GM19099 (cell line): ENCODE results near the gene IDH1.

ENCODE experiments used
- POLR2A ChIP-seq: IDR thresholded peaks from 3 replicates; pipeline ENCODE4 v1.6.1; 2011; ENCODE audit warnings: low read depth; ENCODE audit not compliant: insufficient read length; ENCODE audit errors: extremely low read depth

IDH1 gene

GRCh38 chr2:208254871-208255556, at the start of gene IDH1:
IDH1 (minus strand) TSS chr2:208255071; CDS start chr2:208251551, 3,520 bp downstream.
- TF ChIP-seq POLR2A = peak; percentile 63

- TF ChIP-seq POLR2A = no peak
These were observed 49.3 kb upstream of the IDH1 start for GRCh38 chr2:208304157-208304556.

DNA sequence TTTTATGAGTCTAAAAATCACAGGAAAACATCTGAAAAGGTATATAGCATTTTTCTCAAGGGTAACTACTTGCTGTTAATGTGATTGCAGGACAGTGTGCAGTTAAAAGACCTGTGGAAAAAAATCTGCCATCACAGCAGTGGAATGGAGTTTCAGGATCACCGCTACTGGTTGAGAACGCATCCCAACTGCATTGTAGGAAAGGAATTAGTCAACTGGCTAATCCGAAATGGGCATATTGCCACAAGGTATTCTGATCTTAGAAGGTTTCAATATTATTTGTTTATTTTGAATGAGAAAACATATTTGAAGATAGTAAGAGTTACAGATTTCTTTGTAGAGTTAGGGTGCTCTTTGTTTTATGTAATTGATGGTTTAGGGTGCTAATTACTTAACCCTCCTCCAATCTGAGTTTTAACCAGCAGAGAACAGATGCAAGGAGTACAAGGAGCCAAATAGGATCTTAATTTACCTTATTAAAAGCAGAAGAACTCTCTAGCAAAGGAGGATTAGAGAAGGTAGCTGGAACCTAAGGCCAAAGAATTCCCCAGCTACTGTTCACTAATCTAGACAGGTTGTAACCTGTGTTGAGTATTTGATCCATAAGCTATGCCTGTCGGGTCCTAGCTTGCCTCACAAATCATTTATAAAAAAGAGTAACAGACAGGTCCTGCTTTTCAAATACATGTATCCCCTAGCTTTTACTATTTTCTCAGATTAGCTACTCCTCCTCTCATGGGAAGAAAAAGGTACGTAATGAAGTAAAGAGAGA, 46.2 kb upstream of the IDH1 start:
- TF ChIP-seq POLR2A = no peak

- TF ChIP-seq POLR2A = no peak
These were observed 43.1 kb upstream of the IDH1 start for GRCh38 chr2:208297961-208298360.

- no peak for TF ChIP-seq POLR2A
These were observed 41.7 kb upstream of the IDH1 start for GRCh38 chr2:208296610-208297009.

GRCh38 chr2:208295834-208296233, 41.0 kb upstream of the IDH1 start:
- no peak for TF ChIP-seq POLR2A

DNA sequence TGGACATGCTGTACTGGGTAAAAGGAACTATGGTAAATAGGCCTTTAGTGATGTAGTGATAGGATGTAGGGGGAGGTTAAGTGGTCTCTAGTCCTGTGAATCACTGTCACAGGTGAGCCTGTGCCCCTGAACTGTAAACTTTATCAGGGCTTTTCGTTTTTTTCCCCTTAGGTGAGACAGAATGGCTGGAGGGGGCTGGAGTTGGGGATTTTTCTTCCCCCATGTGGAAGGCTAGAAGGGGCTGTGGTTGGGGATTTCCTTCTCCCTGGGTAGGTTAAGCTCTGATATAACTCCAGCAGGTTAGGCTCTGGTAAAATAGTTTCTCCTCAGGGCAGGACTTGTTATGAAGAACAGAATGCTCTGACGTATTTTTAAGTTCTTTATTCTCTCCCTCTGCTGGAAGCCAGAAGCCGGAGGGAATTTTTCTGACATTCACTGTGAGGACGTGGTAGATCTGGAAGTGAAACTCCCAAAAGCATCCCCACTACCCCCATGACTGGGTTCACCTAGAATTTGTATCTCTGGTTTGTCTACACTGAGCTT, 39.7 kb upstream of the IDH1 start:
- TF ChIP-seq POLR2A = no peak

GRCh38 chr2:208285853-208286252, 31.0 kb upstream of the IDH1 start:
- TF ChIP-seq POLR2A = no peak

GRCh38 chr2:208280933-208281332, 26.1 kb upstream of the IDH1 start:
- TF ChIP-seq POLR2A = no peak

- TF ChIP-seq POLR2A = no peak
These were observed 25.4 kb upstream of the IDH1 start for GRCh38 chr2:208280234-208280633.

- TF ChIP-seq POLR2A = no peak
These were observed 24.4 kb upstream of the IDH1 start for GRCh38 chr2:208279236-208279635.

DNA sequence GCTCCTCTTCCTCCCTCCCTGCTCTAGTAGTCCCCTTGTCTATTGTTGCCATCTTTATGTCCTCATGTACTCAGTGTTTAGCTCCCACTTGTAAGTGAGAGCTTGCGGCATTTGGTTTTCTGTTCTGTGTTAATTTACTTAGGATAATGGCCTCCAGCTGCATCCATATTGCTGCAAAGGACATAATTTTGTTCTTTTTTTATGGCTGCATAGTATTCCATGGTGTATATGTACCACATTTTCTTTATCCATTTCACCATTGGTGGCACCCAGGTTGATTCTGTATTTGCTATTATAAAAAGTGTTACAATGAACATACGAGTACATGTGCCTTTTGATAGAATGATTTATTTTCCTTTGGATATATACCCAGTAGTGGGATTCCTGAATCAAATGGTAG, 23.7 kb upstream of the IDH1 start:
- no peak for TF ChIP-seq POLR2A

DNA sequence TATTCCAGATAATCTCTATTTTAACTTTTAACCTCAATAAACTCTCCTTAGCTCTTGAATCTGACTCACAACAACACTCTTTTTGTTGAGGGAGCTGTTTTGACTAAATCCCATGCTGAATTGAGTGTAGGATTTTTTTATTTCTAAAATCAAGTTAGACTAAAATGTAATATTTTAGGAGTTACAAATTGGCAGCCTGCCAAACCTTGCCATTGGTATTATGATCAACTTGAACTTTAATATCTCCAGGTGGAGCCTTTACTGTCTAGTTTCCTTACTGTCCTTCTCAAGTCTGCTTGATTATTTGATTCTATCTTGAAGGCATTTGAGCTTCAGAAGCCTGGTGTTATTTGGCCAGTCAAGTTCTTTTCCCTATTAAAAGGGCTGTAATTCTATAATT, 19.9 kb upstream of the IDH1 start:
- no peak for TF ChIP-seq POLR2A

DNA sequence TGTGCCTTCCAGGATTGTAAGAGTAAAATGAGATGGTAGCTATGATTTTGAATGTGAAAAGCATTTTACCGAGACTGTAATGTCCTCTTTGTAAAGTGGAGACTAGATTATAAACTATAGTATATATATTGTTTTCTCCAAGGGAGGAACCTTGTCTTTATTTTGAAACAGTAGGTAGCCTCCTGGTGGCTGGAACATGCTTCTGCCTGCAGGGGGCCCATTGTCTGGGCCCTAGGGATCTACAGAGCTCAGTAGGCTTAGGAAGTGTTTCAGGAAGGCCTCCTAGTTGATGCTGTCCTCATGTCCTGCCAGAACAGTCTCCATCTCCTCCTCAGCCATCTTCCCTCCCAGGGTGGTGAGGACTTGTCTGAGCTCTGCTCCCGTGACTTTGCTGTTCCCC, 14.2 kb upstream of the IDH1 start:
- no peak for TF ChIP-seq POLR2A

DNA sequence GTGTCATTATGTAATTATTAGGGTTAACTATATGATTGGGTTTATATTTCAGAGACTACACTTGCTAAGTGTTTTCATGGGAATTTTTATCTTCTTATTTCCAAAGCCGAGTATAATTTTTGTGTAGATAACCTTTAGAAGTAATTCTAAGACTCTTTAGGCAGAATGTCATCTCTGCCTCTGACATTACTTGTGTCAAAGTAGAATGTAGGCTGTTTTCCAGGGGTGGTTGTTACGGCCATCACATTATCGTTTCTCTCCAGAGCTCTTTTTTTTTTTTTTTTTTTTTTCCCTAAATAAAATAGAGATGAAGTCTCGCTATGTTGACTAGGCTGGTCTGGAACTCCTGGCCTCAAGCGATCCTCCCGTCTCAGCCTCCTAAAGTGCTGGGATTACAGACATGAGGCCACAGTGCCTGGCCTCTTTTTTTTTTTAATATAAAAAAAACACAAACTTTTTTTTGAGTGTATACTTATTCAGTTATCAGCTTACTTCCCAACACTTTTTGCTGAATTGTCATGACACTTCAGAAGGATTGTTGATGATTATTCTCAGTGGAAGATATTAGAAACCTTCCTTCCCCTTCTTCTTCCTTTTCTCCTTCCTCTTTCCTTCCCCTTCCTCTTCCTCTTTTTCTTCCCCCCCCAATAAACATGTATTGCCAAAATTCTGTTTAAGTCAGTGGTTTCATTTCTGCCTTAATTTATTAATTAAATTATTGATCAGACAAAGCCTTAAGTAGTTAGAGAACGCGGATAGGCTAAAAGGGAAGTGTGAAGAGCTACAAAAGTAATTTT, 13.5 kb upstream of the IDH1 start:
- TF ChIP-seq POLR2A = no peak
